PC-9 (cell line): ENCODE measurements around the gene SYMPK.

Experiments used
- CTCF ChIP-seq: fragments of 200-600 bp; sonication (generic); conservative IDR thresholded peaks from 2 replicates; pipeline ENCODE4 v1.6.1; 2017; ENCODE audit warnings: mixed run types, antibody characterized with exemption, mild to moderate bottlenecking, moderate library complexity
- EZH2 ChIP-seq: fragments of 200-600 bp; sonication (generic); IDR thresholded peaks from 2 replicates; pipeline ENCODE4 v1.8.0; 2017; ENCODE audit warnings: antibody characterized with exemption, low read depth

GRCh38 chr19:45767881-45768654 lies 94.9 kb downstream of the SYMPK start:
- TF ChIP-seq CTCF (no peak), EZH2 (no peak)
